HFFc6 (cell line): ENCODE measurements around the gene SLIT1. TPM values are rescaled to one million over a fixed set of nuclear protein-coding genes. Genes with fewer than 3 reads are reported as not detected.

Experiments
- DNase-seq: peaks from one replicate; pipeline ENCODE4 v3.0.0-alpha.2; 2018
- H3K27ac Mint-ChIP-seq: 2 replicates; pipeline ENCODE4 v1.8.0; 2020; ENCODE audit warnings: mild to moderate bottlenecking, mixed read lengths
- H3K27me3 Mint-ChIP-seq: 2 replicates; pipeline ENCODE4 v1.8.0; 2021; ENCODE audit warnings: mild to moderate bottlenecking, moderate library complexity, mixed read lengths; ENCODE audit not compliant: insufficient read depth
- H3K36me3 Mint-ChIP-seq: 2 replicates; pipeline ENCODE4 v1.8.0; 2021; ENCODE audit warnings: low read depth, mixed read lengths
- H3K4me1 Mint-ChIP-seq: 2 replicates; pipeline ENCODE4 v1.8.0; 2020; ENCODE audit warnings: low read depth, mixed read lengths
- H3K4me3 Mint-ChIP-seq: 2 replicates; pipeline ENCODE4 v1.8.0; 2020; ENCODE audit warnings: mild to moderate bottlenecking, moderate library complexity, mixed read lengths
- H3K9me3 Mint-ChIP-seq: 2 replicates; pipeline ENCODE4 v1.8.0; 2020; ENCODE audit warnings: mild to moderate bottlenecking, mixed read lengths
- CTCF ChIP-seq: fragments of 200-600 bp; sonication (generic); IDR thresholded peaks from 2 replicates; pipeline ENCODE4 v1.5.0; 2021; ENCODE audit warnings: antibody characterized with exemption, mild to moderate bottlenecking
- total RNA-seq, 6 experiments: library from RNA; stranded (reverse); fragmentation: NEBNext Ultra II Directional; extraction: Animal tissue kit (Norgen Biotek cat#: 25700); gene quantifications; 2 replicates in 1 of 6; 3 replicates in 5 of 6; pipeline ENCODE4 v1.2.3, GENCODE V29; 2021

The SLIT1 gene
- total RNA-seq, 6 experiments from 2014 or later: 0.05 TPM; not detected in 5

- no peaks in the 10 kb centered on the region for H3K9me3 Mint-ChIP-seq
- no peaks in the 10 kb centered on the region for H3K36me3 Mint-ChIP-seq
- no peak overlapping the region for H3K4me3 Mint-ChIP-seq
- TF ChIP-seq CTCF: no peak
- peaks cover 13% of the 10 kb centered on the region for H3K4me1 Mint-ChIP-seq
- H3K27me3 Mint-ChIP-seq: peaks cover 2% of the 10 kb centered on the region; the same call in 1 of the 2 replicates
- no peak for DNase-seq
- no peak overlapping the region for H3K27ac Mint-ChIP-seq
Measured at GRCh38 chr10:96975136-96975535, 210.6 kb downstream of the SLIT1 start.

GRCh38 chr10:96973809-96974747 lies 211.7 kb downstream of the SLIT1 start:
- TF ChIP-seq CTCF: no peak
- DNase-seq: no peak
- peaks cover 4% of the 10 kb centered on the region for H3K36me3 Mint-ChIP-seq
- no peak overlapping the region for H3K27ac Mint-ChIP-seq
- H3K27me3 Mint-ChIP-seq: no peaks in the 10 kb centered on the region
- no peak overlapping the region for H3K4me3 Mint-ChIP-seq
- no peaks in the 10 kb centered on the region for H3K9me3 Mint-ChIP-seq
- H3K4me1 Mint-ChIP-seq: peaks cover 18% of the 10 kb centered on the region

- Mint-ChIP-seq H3K4me3 (no peak overlapping the region), H3K36me3 (peaks cover 12% of the 10 kb centered on the region), H3K27ac (no peak overlapping the region), H3K27me3 (peaks cover 3% of the 10 kb centered on the region; the same call in 1 of the 2 replicates), H3K4me1 (peaks cover 36% of the 10 kb centered on the region), H3K9me3 (no peaks in the 10 kb centered on the region)
- no peak for TF ChIP-seq CTCF
- DNase-seq: no peak
Measured at GRCh38 chr10:96972264-96972663, 213.5 kb downstream of the SLIT1 start.

- Mint-ChIP-seq H3K27ac (no peak overlapping the region), H3K36me3 (peaks cover 12% of the 10 kb centered on the region), H3K4me3 (no peak overlapping the region), H3K27me3 (peaks cover 3% of the 10 kb centered on the region; the same call in 1 of the 2 replicates), H3K9me3 (no peaks in the 10 kb centered on the region), H3K4me1 (peaks cover 44% of the 10 kb centered on the region)
- DNase-seq: no peak
- no peak for TF ChIP-seq CTCF
Measured at GRCh38 chr10:96971324-96971723, 214.4 kb downstream of the SLIT1 start.

GRCh38 chr10:96968682-96969423 lies 216.9 kb downstream of the SLIT1 start:
- TF ChIP-seq CTCF: no peak
- no peaks in the 10 kb centered on the region for H3K9me3 Mint-ChIP-seq
- no peak overlapping the region for H3K27ac Mint-ChIP-seq
- no peak for DNase-seq
- H3K4me1 Mint-ChIP-seq: peaks cover 48% of the 10 kb centered on the region
- peaks cover 21% of the 10 kb centered on the region for H3K36me3 Mint-ChIP-seq
- H3K27me3 Mint-ChIP-seq: peaks cover 3% of the 10 kb centered on the region; the same call in 1 of the 2 replicates
- no peak overlapping the region; the same call in 1 of the 2 replicates for H3K4me3 Mint-ChIP-seq
